Activated naive CD4-positive, alpha-beta T cell treated with anti-CD3 and anti-CD28 coated beads, Interleukin-2, amount 10 ng/mL, durations not matched to agents 7 days and 5 days (primary cell): ENCODE measurements around the gene CDKAL1.

Experiments
- CTCF ChIA-PET: fragments of 350-600 bp; sonication (Branson Sonifier 250); formaldehyde crosslinking; loops from one replicate; lab custom pipeline; 2021; ENCODE audit warnings: antibody characterized with exemption; lab: Charles Lee
- DNase-seq: peaks from one replicate; pipeline ENCODE4 v3.0.0-alpha.2; 2020
- H3K27ac Mint-ChIP-seq: one replicate; pipeline ENCODE4 v1.8.0; 2021; ENCODE audit warnings: mild to moderate bottlenecking, moderate library complexity, mixed read lengths
- H3K27me3 Mint-ChIP-seq: one replicate; pipeline ENCODE4 v1.8.0; 2021; ENCODE audit warnings: mild to moderate bottlenecking, mixed read lengths
- H3K36me3 Mint-ChIP-seq: one replicate; pipeline ENCODE4 v1.8.0; 2021; ENCODE audit warnings: mixed read lengths
- H3K4me1 Mint-ChIP-seq: one replicate; pipeline ENCODE4 v1.8.0; 2021; ENCODE audit warnings: mixed read lengths
- H3K4me3 Mint-ChIP-seq: one replicate; pipeline ENCODE4 v1.8.0; 2021; ENCODE audit warnings: mild to moderate bottlenecking, moderate library complexity, mixed read lengths
- H3K9me3 Mint-ChIP-seq: one replicate; pipeline ENCODE4 v1.8.0; 2021; ENCODE audit warnings: mixed read lengths

The CDKAL1 gene

GRCh38 chr6:21005816-21006570, 471.7 kb downstream of the CDKAL1 start:
- peaks cover 10% of the 10 kb centered on the region for H3K36me3 Mint-ChIP-seq
- no peak for DNase-seq
- no peaks in the 10 kb centered on the region for H3K27me3 Mint-ChIP-seq
- H3K9me3 Mint-ChIP-seq: peaks cover 4% of the 10 kb centered on the region
- no peaks in the 10 kb centered on the region for H3K4me1 Mint-ChIP-seq
- H3K27ac Mint-ChIP-seq: no peak overlapping the region
- no peak overlapping the region for H3K4me3 Mint-ChIP-seq
- CTCF ChIA-PET: no interaction called here

- CTCF ChIA-PET: interaction anchor here (0.8 kb wide), 1 partner anchor 24 kb away, joined by 5 read pairs; no protein-coding TSS in a partner anchor
Observed at GRCh38 chr6:21019614-21020013, 485.4 kb downstream of the CDKAL1 start.

DNA sequence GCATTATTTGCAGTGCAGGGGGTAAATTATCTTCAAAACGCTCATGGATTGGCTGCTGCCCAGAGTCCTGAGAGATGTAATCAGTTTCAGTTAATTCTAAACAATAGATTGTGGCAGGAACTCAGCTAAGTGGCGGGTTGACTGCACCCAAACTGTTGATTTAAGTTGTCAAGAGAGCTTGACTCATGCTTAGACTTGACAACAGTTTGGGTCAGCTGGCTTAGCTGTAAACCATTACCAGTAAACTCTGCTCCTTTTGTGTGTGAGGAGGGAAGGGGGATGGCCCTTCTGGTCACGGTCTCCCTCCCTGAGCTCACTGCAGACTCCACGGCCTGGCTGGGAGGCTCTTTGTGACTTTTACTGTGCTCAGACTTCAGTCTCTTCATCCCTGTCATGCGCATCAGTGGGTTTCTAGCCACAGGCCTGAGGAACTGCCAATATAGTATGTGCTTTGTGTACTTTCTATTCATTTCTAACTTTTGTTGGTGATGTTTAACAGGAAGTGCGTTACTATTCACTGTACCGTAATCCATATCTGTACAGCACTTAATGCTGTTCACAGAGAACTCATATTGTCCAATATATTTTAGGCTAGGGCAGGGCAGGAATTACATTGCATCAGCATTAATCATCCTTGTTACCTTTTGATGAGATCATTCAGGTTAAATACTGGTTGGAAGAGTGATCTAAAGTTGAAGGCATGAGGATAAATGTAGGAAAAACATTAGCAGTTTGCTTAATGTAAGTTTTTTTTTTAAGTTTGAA, 488.3 kb downstream of the CDKAL1 start:
- H3K9me3 Mint-ChIP-seq: peaks cover 7% of the 10 kb centered on the region
- H3K27ac Mint-ChIP-seq: no peak overlapping the region
- CTCF ChIA-PET: no interaction called here
- no peaks in the 10 kb centered on the region for H3K4me1 Mint-ChIP-seq
- no peaks in the 10 kb centered on the region for H3K27me3 Mint-ChIP-seq
- H3K36me3 Mint-ChIP-seq: peaks cover 4% of the 10 kb centered on the region
- H3K4me3 Mint-ChIP-seq: no peak overlapping the region
- DNase-seq: no peak

More at GRCh38 chr6:21019614-21020013, 485.4 kb downstream of the CDKAL1 start:
- no peak overlapping the region for H3K27ac Mint-ChIP-seq
- H3K36me3 Mint-ChIP-seq: peaks cover 1% of the 10 kb centered on the region
- H3K27me3 Mint-ChIP-seq: no peaks in the 10 kb centered on the region
- no peak for DNase-seq
- H3K4me3 Mint-ChIP-seq: no peak overlapping the region
- H3K9me3 Mint-ChIP-seq: peaks cover 7% of the 10 kb centered on the region
- no peaks in the 10 kb centered on the region for H3K4me1 Mint-ChIP-seq

GRCh38 chr6:21023210-21023609, 489.0 kb downstream of the CDKAL1 start:
- no peak overlapping the region for H3K27ac Mint-ChIP-seq

DNA sequence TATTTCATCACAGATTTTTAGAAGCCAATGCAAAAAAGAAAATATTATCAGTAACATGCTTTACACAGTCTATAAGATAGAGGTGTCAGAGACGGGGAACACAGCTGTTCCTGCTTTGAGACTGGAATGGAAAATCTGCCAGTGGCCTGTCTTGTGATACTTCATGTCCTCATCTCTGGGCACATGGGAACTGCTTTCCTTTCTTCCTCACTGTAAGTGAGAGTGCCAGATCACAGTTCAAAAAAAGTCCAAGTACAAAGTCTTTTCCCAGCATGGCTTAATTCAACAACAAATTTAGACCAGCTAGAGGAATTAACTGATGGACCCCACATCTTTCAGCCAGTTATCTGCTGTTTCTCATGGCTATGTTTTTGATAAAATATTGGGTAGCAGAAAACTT, 490.4 kb downstream of the CDKAL1 start:
- no peaks in the 10 kb centered on the region for H3K4me1 Mint-ChIP-seq
- H3K27me3 Mint-ChIP-seq: no peaks in the 10 kb centered on the region
- peaks cover 5% of the 10 kb centered on the region for H3K36me3 Mint-ChIP-seq
- H3K9me3 Mint-ChIP-seq: peaks cover 7% of the 10 kb centered on the region
- DNase-seq: no peak
- no peak overlapping the region for H3K4me3 Mint-ChIP-seq
- CTCF ChIA-PET: no interaction called here
- H3K27ac Mint-ChIP-seq: no peak overlapping the region

More at GRCh38 chr6:21023210-21023609, 489.0 kb downstream of the CDKAL1 start:
- DNase-seq: no peak
- Mint-ChIP-seq H3K4me1 (no peaks in the 10 kb centered on the region), H3K4me3 (no peak overlapping the region), H3K27me3 (no peaks in the 10 kb centered on the region), H3K36me3 (peaks cover 5% of the 10 kb centered on the region), H3K9me3 (peaks cover 7% of the 10 kb centered on the region)
- CTCF ChIA-PET: no interaction called here

DNA sequence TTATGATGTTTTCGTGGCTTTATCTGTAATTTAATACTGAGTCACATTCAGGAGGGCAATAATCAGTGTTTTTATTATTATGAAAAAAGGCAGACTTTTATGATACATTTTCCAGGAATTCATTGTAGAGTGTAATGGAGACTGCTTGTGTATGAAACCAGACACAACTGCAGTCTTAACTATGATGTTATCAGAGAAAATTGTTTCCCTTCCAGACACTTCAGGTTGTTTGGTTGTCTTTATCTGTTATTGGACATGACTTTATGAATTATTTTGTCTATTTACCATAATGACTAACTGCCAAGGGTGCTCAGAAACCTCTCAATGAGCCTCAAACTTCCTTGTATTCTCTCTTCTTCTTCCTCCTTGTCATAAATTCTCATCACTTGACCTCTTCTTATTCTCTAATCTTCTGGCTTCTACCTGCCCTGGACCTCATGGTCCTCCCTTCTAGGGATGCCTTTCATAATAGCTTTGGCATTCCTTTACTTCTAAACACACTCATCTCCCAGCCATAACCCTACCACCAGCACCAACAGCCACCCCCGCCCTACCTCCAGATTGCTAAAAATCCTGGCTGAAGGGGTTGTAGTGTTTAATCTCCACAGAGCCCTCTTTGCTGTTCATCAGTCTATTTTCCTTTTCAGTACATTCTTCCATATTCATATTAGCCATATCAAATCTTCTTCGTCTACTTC, 492.5 kb downstream of the CDKAL1 start:
- DNase-seq: no peak
- Mint-ChIP-seq H3K4me1 (no peaks in the 10 kb centered on the region), H3K36me3 (peaks cover 5% of the 10 kb centered on the region), H3K4me3 (no peak overlapping the region), H3K9me3 (peaks cover 6% of the 10 kb centered on the region), H3K27ac (no peak overlapping the region), H3K27me3 (no peaks in the 10 kb centered on the region)
- CTCF ChIA-PET: no interaction called here

- Mint-ChIP-seq H3K9me3 (peaks cover 6% of the 10 kb centered on the region), H3K4me1 (no peaks in the 10 kb centered on the region), H3K27ac (no peak overlapping the region), H3K27me3 (no peaks in the 10 kb centered on the region), H3K4me3 (no peak overlapping the region), H3K36me3 (peaks cover 4% of the 10 kb centered on the region)
- CTCF ChIA-PET: no interaction called here
- no peak for DNase-seq
Observed at GRCh38 chr6:21027507-21027906, 493.2 kb downstream of the CDKAL1 start.

- DNase-seq: no peak
- no peaks in the 10 kb centered on the region for H3K4me1 Mint-ChIP-seq
- H3K9me3 Mint-ChIP-seq: peaks cover 2% of the 10 kb centered on the region
- peaks cover 4% of the 10 kb centered on the region for H3K36me3 Mint-ChIP-seq
- no peak overlapping the region for H3K27ac Mint-ChIP-seq
- no peaks in the 10 kb centered on the region for H3K27me3 Mint-ChIP-seq
- H3K4me3 Mint-ChIP-seq: no peak overlapping the region
- CTCF ChIA-PET: interaction anchor here (0.6 kb wide), 1 partner anchor 575 kb away, joined by 3 read pairs; no protein-coding TSS in a partner anchor
Observed at GRCh38 chr6:21031182-21031581, 496.9 kb downstream of the CDKAL1 start.

DNA sequence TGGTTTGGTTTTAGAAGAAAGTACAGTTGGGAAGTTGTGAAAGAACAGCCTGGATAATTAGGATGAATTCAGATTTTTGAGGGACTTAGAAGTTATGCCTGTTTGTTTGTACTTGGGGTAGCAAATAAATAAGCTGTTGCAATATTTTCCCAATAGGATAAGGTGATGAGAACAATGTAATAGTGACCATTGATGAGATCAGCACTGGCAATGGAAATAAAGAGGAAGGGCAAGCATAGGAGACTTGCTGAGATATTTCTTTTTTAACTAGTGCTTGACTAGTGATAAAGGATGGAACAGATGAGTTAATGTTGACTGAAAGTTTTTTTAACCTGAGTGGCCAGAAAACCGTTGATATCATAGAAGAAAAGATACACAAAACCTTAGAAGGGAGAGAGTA, 498.8 kb downstream of the CDKAL1 start:
- Mint-ChIP-seq H3K27ac (no peak overlapping the region), H3K9me3 (peaks cover 2% of the 10 kb centered on the region), H3K4me3 (no peak overlapping the region), H3K36me3 (no peaks in the 10 kb centered on the region), H3K4me1 (no peaks in the 10 kb centered on the region), H3K27me3 (no peaks in the 10 kb centered on the region)
- DNase-seq: no peak
- CTCF ChIA-PET: no interaction called here

DNA sequence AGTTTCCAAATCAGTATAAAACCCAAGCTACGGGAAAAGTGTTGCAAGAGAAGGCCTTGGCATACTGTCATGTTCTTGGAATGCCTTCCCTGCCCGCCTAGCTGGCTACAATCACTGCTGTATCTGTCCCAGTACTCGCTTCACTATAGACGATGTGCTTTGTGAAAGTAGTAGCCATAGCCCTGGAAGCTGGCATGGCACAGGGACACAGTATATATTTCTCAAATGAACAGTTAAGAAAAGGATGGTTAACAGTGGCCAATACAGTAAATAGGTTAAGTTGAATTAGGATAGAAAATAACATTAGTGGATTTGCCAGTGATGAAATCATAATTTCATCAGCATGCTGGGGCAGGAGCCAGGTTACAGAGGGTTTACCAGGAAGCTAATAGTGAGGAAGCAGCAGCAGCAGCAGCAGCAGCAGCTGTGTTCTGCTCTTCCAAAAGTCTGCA, 499.3 kb downstream of the CDKAL1 start:
- CTCF ChIA-PET: no interaction called here
- no peak overlapping the region for H3K27ac Mint-ChIP-seq
- no peaks in the 10 kb centered on the region for H3K36me3 Mint-ChIP-seq
- no peak overlapping the region for H3K4me3 Mint-ChIP-seq
- no peak for DNase-seq
- H3K27me3 Mint-ChIP-seq: no peaks in the 10 kb centered on the region
- H3K9me3 Mint-ChIP-seq: peaks cover 2% of the 10 kb centered on the region
- no peaks in the 10 kb centered on the region for H3K4me1 Mint-ChIP-seq

GRCh38 chr6:21034345-21034744, 500.1 kb downstream of the CDKAL1 start:
- no peaks in the 10 kb centered on the region for H3K27me3 Mint-ChIP-seq
- H3K4me1 Mint-ChIP-seq: no peaks in the 10 kb centered on the region
- CTCF ChIA-PET: no interaction called here
- H3K27ac Mint-ChIP-seq: no peak overlapping the region
- DNase-seq: no peak
- no peaks in the 10 kb centered on the region for H3K36me3 Mint-ChIP-seq
- peaks cover 2% of the 10 kb centered on the region for H3K9me3 Mint-ChIP-seq
- H3K4me3 Mint-ChIP-seq: no peak overlapping the region

GRCh38 chr6:21037453-21037852, 503.2 kb downstream of the CDKAL1 start:
- H3K4me3 Mint-ChIP-seq: no peak overlapping the region
- no peaks in the 10 kb centered on the region for H3K4me1 Mint-ChIP-seq
- no peaks in the 10 kb centered on the region for H3K27me3 Mint-ChIP-seq
- H3K9me3 Mint-ChIP-seq: no peaks in the 10 kb centered on the region
- CTCF ChIA-PET: no interaction called here
- DNase-seq: no peak
- no peak overlapping the region for H3K27ac Mint-ChIP-seq
- no peaks in the 10 kb centered on the region for H3K36me3 Mint-ChIP-seq

GRCh38 chr6:21039926-21040325, 505.7 kb downstream of the CDKAL1 start:
- Mint-ChIP-seq H3K4me1 (no peaks in the 10 kb centered on the region), H3K4me3 (no peak overlapping the region), H3K27me3 (no peaks in the 10 kb centered on the region), H3K27ac (no peak overlapping the region), H3K36me3 (no peaks in the 10 kb centered on the region), H3K9me3 (no peaks in the 10 kb centered on the region)
- DNase-seq: no peak
- CTCF ChIA-PET: no interaction called here

DNA sequence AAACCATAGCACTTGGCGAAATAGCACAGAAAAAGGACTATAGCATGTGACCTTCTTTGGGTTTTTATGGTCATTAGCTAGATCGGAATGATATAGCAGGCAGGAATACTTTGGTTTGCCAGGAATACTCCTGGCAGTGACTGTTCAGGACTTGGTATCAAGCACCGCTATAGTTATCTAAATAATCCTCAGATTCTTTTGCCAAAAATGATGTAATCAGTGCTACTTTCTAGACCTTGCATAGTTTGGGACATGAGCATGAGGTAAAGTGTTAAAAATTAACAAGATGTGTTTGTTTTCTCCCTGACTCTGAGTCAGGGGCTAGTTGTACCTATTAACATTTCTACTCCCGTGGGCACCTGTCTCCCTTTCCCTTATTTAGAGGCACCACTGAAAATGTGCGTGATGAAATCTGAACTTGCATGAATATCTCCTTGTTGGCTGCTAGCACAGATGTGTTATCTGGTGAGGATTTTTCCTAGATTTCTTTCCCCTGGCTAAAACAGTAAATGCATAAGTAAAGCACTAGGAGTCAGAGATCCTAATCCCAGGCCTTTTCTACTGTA, 511.0 kb downstream of the CDKAL1 start:
- no peak for DNase-seq
- H3K27ac Mint-ChIP-seq: no peak overlapping the region
- H3K36me3 Mint-ChIP-seq: peaks cover under 1% of the 10 kb centered on the region
- H3K4me3 Mint-ChIP-seq: no peak overlapping the region
- H3K4me1 Mint-ChIP-seq: no peaks in the 10 kb centered on the region
- CTCF ChIA-PET: no interaction called here
- H3K27me3 Mint-ChIP-seq: no peaks in the 10 kb centered on the region
- H3K9me3 Mint-ChIP-seq: no peaks in the 10 kb centered on the region
